PFSK-1 (cell line): ENCODE measurements around the gene SYNRG.

Source experiments
- POLR2AphosphoS5 ChIP-seq: IDR thresholded peaks from 2 replicates; pipeline ENCODE4 v1.6.1; 2012; ENCODE audit warnings: low read depth, mild to moderate bottlenecking, control low read depth, low read length, moderate library complexity
- TF ChIP-seq, protein P1 (sequence below), 2 experiments: IDR thresholded peaks; 2 replicates each; pipeline versions ENCODE4 v1.6.1 to v1.8.0; 2011 to 2012; ENCODE audit warnings: low read depth in 2 of 2, low read length in 2 of 2, control low read depth in 1 of 2, inconsistent platforms in 1 of 2, mild to moderate bottlenecking in 1 of 2, moderate library complexity in 1 of 2; ENCODE audit not compliant: insufficient read depth in 1 of 2

DNA sequence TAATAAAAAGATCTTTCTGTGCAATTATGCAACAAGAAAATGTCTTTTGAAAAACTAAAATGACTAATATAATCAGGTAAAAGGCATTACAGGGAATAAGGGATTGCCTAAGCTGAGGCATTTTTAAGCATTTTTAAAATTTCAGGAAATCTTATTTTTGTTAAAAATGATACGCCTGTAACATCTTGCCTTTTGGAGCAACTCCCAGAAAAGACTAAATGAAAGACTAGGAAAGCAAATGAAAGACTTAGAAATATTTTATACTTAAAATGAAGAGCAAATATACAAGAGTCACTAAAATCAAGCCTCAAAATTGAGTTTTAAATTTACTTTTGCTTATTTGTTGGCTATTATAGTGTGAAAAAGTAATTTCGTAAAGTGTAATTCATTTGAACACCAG is 63.7 kb downstream of the SYNRG start:
- no peak for TF ChIP-seq POLR2AphosphoS5
- TF ChIP-seq, protein P1, sequence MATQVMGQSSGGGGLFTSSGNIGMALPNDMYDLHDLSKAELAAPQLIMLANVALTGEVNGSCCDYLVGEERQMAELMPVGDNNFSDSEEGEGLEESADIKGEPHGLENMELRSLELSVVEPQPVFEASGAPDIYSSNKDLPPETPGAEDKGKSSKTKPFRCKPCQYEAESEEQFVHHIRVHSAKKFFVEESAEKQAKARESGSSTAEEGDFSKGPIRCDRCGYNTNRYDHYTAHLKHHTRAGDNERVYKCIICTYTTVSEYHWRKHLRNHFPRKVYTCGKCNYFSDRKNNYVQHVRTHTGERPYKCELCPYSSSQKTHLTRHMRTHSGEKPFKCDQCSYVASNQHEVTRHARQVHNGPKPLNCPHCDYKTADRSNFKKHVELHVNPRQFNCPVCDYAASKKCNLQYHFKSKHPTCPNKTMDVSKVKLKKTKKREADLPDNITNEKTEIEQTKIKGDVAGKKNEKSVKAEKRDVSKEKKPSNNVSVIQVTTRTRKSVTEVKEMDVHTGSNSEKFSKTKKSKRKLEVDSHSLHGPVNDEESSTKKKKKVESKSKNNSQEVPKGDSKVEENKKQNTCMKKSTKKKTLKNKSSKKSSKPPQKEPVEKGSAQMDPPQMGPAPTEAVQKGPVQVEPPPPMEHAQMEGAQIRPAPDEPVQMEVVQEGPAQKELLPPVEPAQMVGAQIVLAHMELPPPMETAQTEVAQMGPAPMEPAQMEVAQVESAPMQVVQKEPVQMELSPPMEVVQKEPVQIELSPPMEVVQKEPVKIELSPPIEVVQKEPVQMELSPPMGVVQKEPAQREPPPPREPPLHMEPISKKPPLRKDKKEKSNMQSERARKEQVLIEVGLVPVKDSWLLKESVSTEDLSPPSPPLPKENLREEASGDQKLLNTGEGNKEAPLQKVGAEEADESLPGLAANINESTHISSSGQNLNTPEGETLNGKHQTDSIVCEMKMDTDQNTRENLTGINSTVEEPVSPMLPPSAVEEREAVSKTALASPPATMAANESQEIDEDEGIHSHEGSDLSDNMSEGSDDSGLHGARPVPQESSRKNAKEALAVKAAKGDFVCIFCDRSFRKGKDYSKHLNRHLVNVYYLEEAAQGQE (IDR thresholded peaks at IDR 0.05; ENCODE audit: insufficient read depth in 1 of 2, low read depth in 2 of 2, low read length in 2 of 2) = no peak
